ENCODE measurements around the gene NTM. TPM values are rescaled to one million over a fixed set of nuclear protein-coding genes. Genes with fewer than 3 reads are reported as not detected.

Gene NTM
- total and polyA plus RNA-seq, 12 donors = 0.26 to 11.5 (median 4.0) TPM

DNA sequence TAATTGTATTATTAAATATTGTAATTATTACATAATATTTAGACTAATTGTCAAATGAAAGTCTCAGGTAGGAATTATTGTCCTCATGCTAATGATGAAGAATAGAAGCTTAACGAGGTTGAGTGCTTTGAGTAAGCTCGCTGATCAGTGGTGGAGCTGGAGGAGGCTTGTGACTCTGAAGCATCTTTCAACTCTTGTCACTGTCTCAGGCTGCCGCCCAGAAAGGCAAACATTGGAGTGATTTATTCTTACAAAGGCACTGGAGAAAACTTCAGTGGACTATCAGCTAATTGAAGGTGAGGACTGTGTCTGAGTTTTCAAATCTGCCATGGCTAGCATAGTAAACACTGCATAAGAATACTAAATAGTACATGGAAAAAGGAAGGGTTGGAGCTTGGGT is 595.1 kb downstream of the NTM start:
- Histone ChIP-seq H3K27ac (no peak overlapping the region), H3K4me3 (no peak overlapping the region), H3K36me3 (replicated peaks in 1 of 2) (no peaks in the 10 kb centered on the region), H3K4me1 (replicated peaks in 1 of 2) (no peaks in the 10 kb centered on the region), H3K9me3 (replicated peaks in 1 of 3) (no peaks in the 10 kb centered on the region), H3K27me3 (no peaks in the 10 kb centered on the region)
- intact Hi-C loops (cut with DNase I) = no loop called here
- TF ChIP-seq POLR2A (IDR thresholded peaks at IDR 0.05) = no peak
- TF ChIP-seq, protein P1, sequence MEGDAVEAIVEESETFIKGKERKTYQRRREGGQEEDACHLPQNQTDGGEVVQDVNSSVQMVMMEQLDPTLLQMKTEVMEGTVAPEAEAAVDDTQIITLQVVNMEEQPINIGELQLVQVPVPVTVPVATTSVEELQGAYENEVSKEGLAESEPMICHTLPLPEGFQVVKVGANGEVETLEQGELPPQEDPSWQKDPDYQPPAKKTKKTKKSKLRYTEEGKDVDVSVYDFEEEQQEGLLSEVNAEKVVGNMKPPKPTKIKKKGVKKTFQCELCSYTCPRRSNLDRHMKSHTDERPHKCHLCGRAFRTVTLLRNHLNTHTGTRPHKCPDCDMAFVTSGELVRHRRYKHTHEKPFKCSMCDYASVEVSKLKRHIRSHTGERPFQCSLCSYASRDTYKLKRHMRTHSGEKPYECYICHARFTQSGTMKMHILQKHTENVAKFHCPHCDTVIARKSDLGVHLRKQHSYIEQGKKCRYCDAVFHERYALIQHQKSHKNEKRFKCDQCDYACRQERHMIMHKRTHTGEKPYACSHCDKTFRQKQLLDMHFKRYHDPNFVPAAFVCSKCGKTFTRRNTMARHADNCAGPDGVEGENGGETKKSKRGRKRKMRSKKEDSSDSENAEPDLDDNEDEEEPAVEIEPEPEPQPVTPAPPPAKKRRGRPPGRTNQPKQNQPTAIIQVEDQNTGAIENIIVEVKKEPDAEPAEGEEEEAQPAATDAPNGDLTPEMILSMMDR (IDR thresholded peaks at IDR 0.05) = no peak
- no peak for DNase-seq
- WGBS, 4 donors = 66 to 76% (median 70%) methylated on average over 3 of the region's 3 CpGs

DNA sequence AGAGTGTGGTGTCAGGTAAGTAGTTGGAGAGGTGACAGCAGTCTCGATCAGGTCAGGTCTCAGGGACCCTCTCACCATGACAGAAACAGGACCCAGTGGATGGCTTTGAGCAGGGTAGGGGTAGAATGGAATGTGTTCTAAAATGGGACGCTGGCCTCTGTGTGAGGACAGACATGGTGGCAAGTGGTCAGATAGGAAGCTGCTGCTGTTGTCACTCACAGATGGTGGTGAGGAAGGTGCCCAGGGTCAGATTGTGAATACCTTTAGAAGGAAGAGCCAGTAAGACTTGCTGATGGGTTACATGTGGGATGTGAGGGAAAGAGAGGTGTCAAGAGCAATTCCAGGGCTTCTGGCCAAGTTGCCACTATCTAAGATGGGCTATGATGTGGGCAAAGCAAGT is 596.3 kb downstream of the NTM start:
- 73 to 84% (median 79%) methylated on average over 2 of the region's 2 CpGs for WGBS, 4 donors
- no peaks in the 10 kb centered on the region for H3K36me3 ChIP-seq (replicated peaks in 1 of 2)
- no peak for TF ChIP-seq POLR2A (IDR thresholded peaks at IDR 0.05)
- TF ChIP-seq, protein P1 (IDR thresholded peaks at IDR 0.05) = no peak
- H3K27ac ChIP-seq = no peak overlapping the region
- H3K27me3 ChIP-seq = no peaks in the 10 kb centered on the region
- intact Hi-C loops (cut with DNase I) = no loop called here
- DNase-seq = no peak
- H3K4me1 ChIP-seq (replicated peaks in 1 of 2) = no peaks in the 10 kb centered on the region
- no peak overlapping the region for H3K4me3 ChIP-seq
- no peaks in the 10 kb centered on the region for H3K9me3 ChIP-seq (replicated peaks in 1 of 3)

DNA sequence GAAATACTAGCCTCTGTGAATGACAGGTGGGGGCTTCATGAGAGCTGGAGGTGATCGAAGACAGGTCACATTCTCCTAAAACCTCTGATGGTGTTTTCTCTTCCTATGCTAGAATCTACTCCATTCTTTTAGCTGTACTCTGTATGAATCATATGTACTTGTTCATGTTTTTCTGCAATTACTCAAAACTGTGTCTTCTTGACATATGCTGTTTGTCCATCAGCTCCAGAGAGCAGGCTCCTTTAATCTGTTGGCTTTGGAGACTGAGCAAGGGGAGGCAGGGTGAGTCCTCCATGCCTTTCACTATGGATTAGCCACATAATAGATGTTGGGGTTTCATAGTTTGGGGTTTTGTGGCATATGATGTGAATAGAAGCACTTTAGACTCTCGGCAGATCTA is 598.8 kb downstream of the NTM start:
- WGBS, 4 donors = 75 to 89% (median 83%) methylated on average over 2 of the region's 2 CpGs
- Histone ChIP-seq H3K27ac (no peak overlapping the region), H3K4me1 (replicated peaks in 1 of 2) (no peaks in the 10 kb centered on the region), H3K36me3 (replicated peaks in 1 of 2) (no peaks in the 10 kb centered on the region), H3K27me3 (no peaks in the 10 kb centered on the region), H3K4me3 (no peak overlapping the region), H3K9me3 (replicated peaks in 1 of 3) (no peaks in the 10 kb centered on the region)
- intact Hi-C loops (cut with DNase I) = no loop called here
- DNase-seq = no peak
- TF ChIP-seq POLR2A (IDR thresholded peaks at IDR 0.05) = no peak
- TF ChIP-seq, protein P1 (IDR thresholded peaks at IDR 0.05) = no peak

DNA sequence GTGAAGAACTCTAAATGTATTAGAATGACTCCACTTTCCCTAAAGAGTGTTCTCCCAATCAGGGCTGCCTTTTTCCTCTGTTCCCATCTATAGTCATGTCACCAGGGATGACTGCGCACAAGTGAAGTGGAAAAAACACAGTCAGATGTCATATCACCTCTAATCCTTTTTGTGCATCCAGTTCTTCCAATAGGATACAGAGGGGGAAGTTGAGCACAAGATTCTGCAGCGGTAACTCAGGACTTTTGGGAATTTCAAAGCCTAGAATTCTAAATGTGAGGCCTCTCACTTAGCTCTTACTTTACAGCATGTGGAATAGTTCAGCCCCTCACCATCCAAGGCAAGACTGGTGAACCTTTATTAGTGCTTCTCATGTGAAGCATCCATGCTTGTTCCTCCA is 602.6 kb downstream of the NTM start:
- intact Hi-C loops (cut with DNase I) = no loop called here
- H3K36me3 ChIP-seq (replicated peaks in 1 of 2) = no peaks in the 10 kb centered on the region
- TF ChIP-seq, protein P1 (IDR thresholded peaks at IDR 0.05) = no peak
- TF ChIP-seq POLR2A (IDR thresholded peaks at IDR 0.05) = no peak

More for the DNA sequence above, 602.6 kb downstream of the NTM start:
- no peak for DNase-seq
- Histone ChIP-seq H3K4me1 (replicated peaks in 1 of 2) (no peaks in the 10 kb centered on the region), H3K27ac (no peak overlapping the region), H3K9me3 (replicated peaks in 1 of 3) (no peaks in the 10 kb centered on the region), H3K27me3 (no peaks in the 10 kb centered on the region), H3K4me3 (no peak overlapping the region)
- 86 to 98% (median 95%) methylated on average over 2 of the region's 2 CpGs for WGBS, 4 donors

Measured in adrenal gland (tissue), 12 donors.